Measurements from ENCODE around the gene CHL1.

GRCh38 chr3:458653-459310 lies 262.2 kb downstream of the CHL1 start:
- TF ChIP-seq CTCF (IDR thresholded peaks at IDR 0.05; ENCODE audit: low read depth, low read length) (no peak), POLR2A (IDR thresholded peaks at IDR 0.05; ENCODE audit: extremely low read depth, insufficient read length) (no peak), MAX (IDR thresholded peaks at IDR 0.05; ENCODE audit: low read depth, low read length) (no peak), MYC (IDR thresholded peaks at IDR 0.05; ENCODE audit: low read depth, low read length) (no peak)

Measured in NB4 (cell line).